ENCODE data around the gene PLA2G12A.

The PLA2G12A gene

GRCh38 chr4:109729718-109730618 is at the start of gene PLA2G12A:
Gene PLA2G12A, minus strand, starts transcription at chr4:109730070. Its CDS starts 261 bp downstream, at chr4:109729809.
- DNase-seq (ENCODE audit: low read depth), result peak; percentile 74

DNA sequence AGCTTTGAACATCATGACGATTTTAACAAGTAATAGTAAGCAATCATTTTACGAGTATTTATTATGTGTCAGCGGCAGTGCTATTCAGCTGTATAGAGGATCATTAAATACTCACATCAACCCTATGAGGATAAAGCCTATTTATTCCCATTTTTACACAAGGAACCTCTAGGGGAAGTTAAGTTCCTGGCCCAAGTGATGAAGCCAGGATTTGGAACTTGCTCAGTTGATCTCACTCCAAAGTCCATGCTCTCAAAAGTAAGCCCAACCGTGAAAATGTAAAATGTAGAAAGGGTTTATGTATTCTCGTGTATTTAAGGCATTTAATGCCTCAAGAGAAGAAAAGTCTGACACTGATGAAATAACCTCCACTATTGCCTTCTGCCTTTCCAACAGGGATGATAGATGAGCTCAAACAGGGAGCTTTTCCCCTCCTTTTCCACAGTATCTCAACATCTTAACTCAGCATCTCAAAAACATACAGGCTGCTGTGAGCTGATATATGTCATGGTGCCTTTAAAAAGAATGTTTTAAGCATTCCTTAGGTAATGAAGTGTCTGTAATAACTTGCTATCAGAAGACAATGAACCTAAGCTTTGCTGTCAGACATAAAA is 35.0 kb upstream of the PLA2G12A start:
- no peak for DNase-seq (ENCODE audit: low read depth)

- DNase-seq (ENCODE audit: low read depth), result no peak
Measured at GRCh38 chr4:109764376-109764775, 34.5 kb upstream of the PLA2G12A start.

GRCh38 chr4:109760682-109761081 is 30.8 kb upstream of the PLA2G12A start:
- DNase-seq (ENCODE audit: low read depth), result no peak

DNA sequence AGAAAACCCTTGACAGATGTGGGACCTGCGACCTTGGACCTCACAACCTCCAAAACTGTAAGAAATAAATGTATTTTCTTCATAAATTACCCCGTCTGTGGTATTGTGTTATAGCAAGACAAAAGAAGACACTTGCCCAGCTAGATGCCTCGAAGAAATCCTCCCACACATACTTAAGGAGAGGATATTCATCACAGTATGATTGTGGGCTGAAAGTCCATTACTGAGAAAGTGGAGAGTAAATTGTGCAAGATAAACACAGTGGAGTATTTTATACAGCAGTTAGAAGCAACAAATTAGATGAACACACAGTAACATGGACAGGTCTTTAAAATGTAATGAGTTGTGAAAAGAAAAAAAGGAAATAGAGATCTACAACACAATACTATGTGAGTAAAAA is 25.8 kb upstream of the PLA2G12A start:
- no peak for DNase-seq (ENCODE audit: low read depth)

- DNase-seq (ENCODE audit: low read depth), result no peak
Measured at GRCh38 chr4:109754093-109754857, 24.4 kb upstream of the PLA2G12A start.

GRCh38 chr4:109752525-109752924 is 22.7 kb upstream of the PLA2G12A start:
- DNase-seq (ENCODE audit: low read depth), result no peak

DNA sequence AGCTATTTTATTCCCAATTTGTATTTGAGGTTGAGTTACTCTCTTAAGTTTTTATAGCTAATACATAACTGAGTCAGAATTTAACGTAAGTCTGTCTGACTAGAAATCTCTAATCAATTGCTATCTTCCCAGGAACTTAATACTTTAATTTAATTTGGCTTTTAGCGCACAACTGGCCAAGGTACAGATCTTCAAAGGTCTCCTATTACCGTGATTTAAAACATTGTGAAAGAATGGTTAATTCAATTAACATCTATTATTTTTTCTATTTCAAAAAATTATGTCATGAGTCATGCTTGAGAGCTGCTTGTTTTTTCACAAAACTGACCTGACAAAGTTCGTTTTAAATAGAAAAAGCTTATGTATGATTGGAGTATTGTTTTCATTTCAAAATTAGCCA is 22.0 kb upstream of the PLA2G12A start:
- no peak for DNase-seq (ENCODE audit: low read depth)

- no peak for DNase-seq (ENCODE audit: low read depth)
Measured at GRCh38 chr4:109750652-109751244, 20.9 kb upstream of the PLA2G12A start.

DNA sequence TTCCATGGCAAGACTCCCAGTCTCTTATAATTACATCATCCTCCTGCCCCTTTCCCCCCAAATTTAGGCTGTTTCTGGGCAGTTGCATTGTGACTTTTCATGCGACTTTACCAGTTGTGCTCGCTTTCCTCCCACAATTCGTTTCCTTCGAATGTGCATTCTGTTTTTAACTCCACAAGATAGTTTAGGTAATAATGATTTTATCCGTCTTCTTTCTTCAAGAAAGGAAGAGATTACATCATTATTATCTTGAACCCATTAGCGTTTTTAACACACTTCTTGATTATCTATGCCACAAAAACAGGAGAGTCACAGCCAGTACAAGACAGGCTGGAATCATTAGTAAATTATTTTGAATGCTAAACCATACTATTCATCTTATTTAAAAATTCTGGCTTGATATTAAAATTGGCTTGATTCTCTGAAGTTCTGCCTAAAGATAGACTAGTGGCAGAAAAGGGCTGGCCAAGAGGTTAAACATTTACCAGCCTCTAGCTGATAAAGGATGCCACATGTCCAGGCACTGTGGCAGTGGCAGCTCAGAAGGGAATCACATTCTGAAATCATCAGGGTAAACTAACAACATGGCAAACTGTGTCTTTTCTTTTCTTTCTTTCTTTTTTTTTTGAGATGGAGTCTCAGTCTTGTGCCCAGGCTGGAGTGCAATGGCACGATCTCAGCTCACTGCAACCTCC is 19.7 kb upstream of the PLA2G12A start:
- no peak for DNase-seq (ENCODE audit: low read depth)

DNA sequence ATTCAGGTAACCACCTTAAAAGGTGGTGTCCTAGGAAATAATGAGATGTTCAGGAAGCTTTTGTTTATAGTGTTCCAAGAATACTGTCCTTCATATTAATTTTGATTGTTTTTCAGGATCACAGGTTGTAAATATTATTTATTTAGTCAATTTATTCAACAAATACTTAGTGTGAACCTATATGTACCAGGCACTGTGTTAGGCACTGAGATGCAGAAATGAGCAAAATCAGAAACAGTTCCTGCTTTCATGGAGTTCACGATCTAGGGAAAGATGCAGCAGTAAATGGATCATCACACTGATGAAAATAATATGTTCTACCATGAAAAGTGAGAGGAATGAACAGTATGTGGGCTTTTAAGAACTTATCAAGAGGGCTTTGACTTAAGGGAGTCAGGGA is 18.2 kb upstream of the PLA2G12A start:
- no peak for DNase-seq (ENCODE audit: low read depth)

- no peak for DNase-seq (ENCODE audit: low read depth)
Measured at GRCh38 chr4:109746728-109747127, 16.9 kb upstream of the PLA2G12A start.

- no peak for DNase-seq (ENCODE audit: low read depth)
Measured at GRCh38 chr4:109745830-109746229, 16.0 kb upstream of the PLA2G12A start.

DNA sequence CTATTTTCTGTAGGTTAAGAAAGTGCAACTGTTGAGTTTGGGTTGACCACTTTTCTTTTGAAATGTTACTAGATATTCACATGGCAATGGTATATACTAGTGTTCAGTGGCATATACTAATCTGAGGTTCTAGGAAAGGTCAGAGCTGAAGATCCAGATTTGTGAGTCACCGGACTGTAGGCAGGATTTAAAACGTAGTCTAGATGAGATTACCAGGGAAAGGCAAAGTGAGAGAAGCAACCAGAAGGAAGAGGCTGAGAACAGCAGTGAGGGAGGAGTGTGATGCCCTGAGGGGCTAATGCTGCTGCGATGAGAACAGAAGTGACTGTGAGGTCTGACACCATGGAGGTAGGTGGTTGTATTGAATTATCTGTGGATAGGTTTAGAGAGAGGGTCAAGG is 9.7 kb upstream of the PLA2G12A start:
- DNase-seq (ENCODE audit: low read depth), result no peak

DNA sequence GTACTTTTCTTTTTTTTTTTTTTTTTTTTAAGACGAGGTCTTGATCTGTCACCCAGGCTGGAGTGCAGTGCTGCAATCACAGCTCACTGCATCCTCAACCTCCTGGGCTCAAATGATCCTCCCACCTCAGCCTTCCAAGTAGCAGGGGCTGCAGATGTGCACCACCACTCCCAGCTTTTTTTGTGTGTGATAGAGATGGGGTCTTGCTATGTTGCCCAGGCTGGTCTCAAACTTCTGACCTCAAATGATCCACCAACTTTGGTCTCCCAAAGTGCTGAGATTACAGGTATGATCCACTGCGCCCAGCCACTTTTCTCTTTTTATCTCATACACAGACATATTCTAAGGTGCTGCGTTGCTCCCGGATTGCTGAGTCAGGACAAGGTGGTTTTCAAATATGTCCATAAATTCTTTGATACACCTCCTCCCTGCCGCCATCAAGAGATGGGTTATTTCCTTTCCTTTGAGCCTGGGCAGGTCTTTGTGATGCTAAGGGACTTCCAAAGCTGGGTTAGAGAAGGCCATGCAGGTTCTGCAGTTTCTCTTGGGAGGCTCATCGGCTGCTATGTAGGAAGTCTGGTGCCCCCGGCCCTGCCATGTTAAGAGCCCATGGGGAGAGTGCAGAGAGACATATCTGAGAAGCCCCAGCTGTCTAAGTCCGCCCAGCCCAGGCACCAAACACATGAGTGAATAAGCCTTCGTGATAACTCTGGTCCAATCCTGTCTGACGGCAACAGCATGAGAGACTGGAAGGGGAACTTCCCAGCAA is 8.4 kb upstream of the PLA2G12A start:
- DNase-seq (ENCODE audit: low read depth), result no peak

DNA sequence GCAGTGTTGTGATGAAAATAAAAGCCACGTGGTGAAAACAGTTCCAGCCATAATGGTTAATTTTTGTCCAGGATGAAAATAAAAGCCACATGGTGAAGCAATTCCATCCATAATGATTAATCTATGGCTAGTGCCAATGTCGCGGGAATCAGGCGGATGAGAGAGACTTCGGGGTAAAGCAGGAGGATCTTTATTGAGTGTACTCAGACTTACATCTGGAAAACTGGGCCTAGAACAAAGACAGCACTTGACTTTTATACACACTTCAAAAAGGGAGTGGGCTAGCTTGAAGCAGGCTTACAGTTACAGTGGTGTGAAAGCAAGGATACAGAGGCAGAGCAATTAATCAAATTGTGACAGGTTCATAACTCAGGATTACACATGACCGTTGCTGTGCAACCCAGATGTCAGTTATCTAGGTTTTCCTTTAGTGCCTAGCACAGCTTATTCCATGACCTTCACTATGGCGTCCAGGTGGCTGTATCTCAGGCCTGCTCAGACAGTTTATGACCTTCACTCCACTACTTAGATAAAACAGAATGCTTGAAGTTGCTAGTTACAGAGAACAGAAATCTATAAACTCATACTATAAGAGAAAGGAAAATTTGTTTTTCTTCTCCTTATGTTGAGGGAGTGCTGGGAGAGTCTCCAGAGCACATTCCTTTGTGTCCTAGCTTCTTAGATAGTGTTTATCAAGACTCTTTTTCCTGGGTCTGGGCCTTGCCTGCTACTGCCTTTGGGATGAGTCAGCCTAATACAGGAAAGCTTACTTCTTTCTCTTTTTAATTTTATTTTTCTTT is 5.9 kb upstream of the PLA2G12A start:
- DNase-seq (ENCODE audit: low read depth), result no peak

DNA sequence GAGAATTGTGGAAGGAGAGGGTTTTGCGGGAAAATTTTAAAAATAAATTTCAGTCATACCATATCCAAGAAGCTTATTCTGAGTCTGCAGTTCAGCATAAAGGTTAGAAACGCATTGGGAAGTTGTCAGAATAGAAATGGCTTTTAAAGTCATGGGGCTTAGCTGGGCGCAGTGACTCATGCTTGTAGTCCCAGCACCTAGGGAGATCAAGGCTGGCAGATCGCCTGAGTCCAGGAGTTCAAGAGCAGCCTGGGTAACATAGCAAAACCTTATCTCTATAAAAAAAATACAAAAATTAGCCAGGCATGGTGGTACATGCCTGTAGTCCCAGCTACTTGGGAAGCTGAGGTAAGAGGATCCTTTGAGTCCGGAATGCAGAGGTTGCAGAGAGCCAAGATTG is 3.9 kb upstream of the PLA2G12A start:
- DNase-seq (ENCODE audit: low read depth), result no peak

DNA sequence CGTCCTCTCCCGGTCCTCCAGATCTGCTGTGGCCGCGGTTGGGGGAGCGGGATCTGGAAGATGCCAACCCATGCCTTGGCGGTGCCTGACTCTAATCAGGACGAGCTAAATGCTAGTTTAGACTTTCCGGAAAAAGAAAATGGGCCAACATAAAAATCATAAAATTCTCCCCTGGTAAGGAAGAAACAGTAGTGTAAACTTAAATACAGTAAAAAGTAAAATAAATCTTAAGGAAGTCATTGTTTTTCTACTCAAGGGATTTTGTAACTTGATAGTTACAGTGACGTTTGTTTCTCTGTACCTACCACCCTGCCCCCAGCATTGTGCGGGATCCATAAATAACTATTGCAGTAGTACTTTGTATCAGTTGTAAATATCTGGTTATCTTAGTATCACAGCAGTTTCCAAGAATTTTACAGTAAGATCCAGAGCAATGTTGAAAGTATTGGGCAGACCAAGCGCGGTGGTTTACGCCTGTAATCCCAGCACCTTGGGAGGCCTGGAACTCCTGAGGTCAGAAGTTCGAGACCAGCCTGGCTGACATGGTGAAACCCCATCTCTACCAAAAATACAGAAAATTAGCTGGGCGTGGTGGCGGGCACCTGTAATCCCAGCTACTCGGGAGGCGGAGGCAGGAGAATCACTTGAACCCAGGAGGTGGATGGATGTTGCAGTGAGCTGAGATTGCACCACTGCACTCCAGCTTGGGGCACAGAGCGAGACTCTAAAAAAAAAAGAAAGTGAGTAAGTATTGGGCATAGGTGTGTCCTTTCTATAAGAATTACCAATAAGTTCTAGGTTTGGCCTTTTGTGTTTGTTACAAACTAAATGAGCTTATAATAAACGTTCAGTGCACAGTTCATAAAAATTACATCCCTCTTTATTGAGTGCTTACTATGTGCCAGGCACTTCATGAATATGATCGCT is 1.0 kb upstream of the PLA2G12A start:
- DNase-seq (ENCODE audit: low read depth), result no peak

- no peak for DNase-seq (ENCODE audit: low read depth)
Measured at GRCh38 chr4:109729117-109729717, 653 bp downstream of the PLA2G12A start.

All from T-helper 22 cell (primary cell).